OCI-LY7 (cell line): ENCODE results near the gene DMRTB1. TPM values are rescaled to one million over a fixed set of nuclear protein-coding genes. Genes with fewer than 3 reads are reported as not detected.

Source experiments
- BruUV-seq: library from RNA; stranded (reverse); fragments of 400-500 nt; replicated peaks from 2 replicates; lab custom pipeline; 2021; lab: Mats Ljungman, UMichigan
- CTCF ChIA-PET: fragments of 300-600 bp; sonication (Branson Sonifier 250); formaldehyde crosslinking; loops from one replicate; lab custom pipeline; 2022; ENCODE audit warnings: antibody characterized with exemption; ENCODE audit not compliant: unreplicated experiment; lab: Charles Lee
- POLR2A ChIA-PET: fragments of 300-600 bp; sonication (Branson Sonifier 250); formaldehyde crosslinking; loops from one replicate; lab custom pipeline; 2022; ENCODE audit warnings: antibody characterized with exemption; lab: Charles Lee
- DNase-seq: peaks from one replicate; pipeline ENCODE4 v3.0.0-alpha.2; 2015; ENCODE audit warnings: low spot score
- H2AFZ ChIP-seq: fragments of 200-600 bp; sonication (generic), shearing (Covaris generic); 2 replicates; pipeline ENCODE4 v1.6.1; 2014; ENCODE audit warnings: mild to moderate bottlenecking, antibody characterized with exemption, low read length, moderate library complexity
- H3K27ac ChIP-seq: fragments of 200-600 bp; sonication (generic); 2 replicates; pipeline ENCODE4 v1.5.1; 2014; ENCODE audit warnings: mixed run types, low read depth, mild to moderate bottlenecking, moderate library complexity, low read length, inconsistent platforms; ENCODE audit not compliant: poor library complexity, severe bottlenecking
- H3K36me3 ChIP-seq: fragments of 200-600 bp; sonication (generic); 2 replicates; pipeline ENCODE4 v1.6.1; 2014; ENCODE audit warnings: mild to moderate bottlenecking, antibody characterized with exemption, low read length, moderate library complexity, mixed read lengths; ENCODE audit not compliant: insufficient read depth
- H3K4me1 ChIP-seq: fragments of 200-600 bp; sonication (generic); 2 replicates; pipeline ENCODE4 v1.5.1; 2014; ENCODE audit warnings: mild to moderate bottlenecking, low read length; ENCODE audit not compliant: insufficient read depth, poor library complexity, severe bottlenecking
- H3K4me2 ChIP-seq: fragments of 200-600 bp; sonication (generic); 2 replicates; pipeline ENCODE4 v1.6.1; 2014; ENCODE audit warnings: mild to moderate bottlenecking, low read length
- H3K4me3 ChIP-seq: fragments of 200-600 bp; sonication (generic); 2 replicates; pipeline ENCODE4 v1.5.1; 2014; ENCODE audit warnings: mild to moderate bottlenecking, low read depth, low read length; ENCODE audit not compliant: poor library complexity, severe bottlenecking
- H3K79me2 ChIP-seq: fragments of 200-600 bp; sonication (generic); 2 replicates; pipeline ENCODE4 v1.6.1; 2016; ENCODE audit warnings: low read depth, mild to moderate bottlenecking, low read length, moderate library complexity, mixed read lengths; ENCODE audit not compliant: insufficient read depth
- H3K9me2 ChIP-seq: fragments of 200-600 bp; sonication (generic); 2 replicates; pipeline ENCODE4 v1.6.1; 2016; ENCODE audit warnings: mild to moderate bottlenecking, low read length, mixed read lengths; ENCODE audit not compliant: insufficient read depth
- H3K9me3 ChIP-seq: fragments of 200-600 bp; sonication (generic); 2 replicates; pipeline ENCODE4 v1.6.1; 2014; ENCODE audit warnings: mild to moderate bottlenecking, mixed run types, low read length, mixed read lengths
- H4K20me1 ChIP-seq: fragments of 200-600 bp; sonication (generic); 2 replicates; pipeline ENCODE4 v1.6.1; 2014; ENCODE audit warnings: mild to moderate bottlenecking, antibody characterized with exemption, low read length, moderate library complexity, mixed read lengths; ENCODE audit not compliant: insufficient read depth
- CTCF ChIP-seq: fragments of 200-600 bp; sonication (generic); conservative IDR thresholded peaks from 2 replicates; pipeline ENCODE4 v1.5.1; 2014; ENCODE audit warnings: mild to moderate bottlenecking, antibody characterized with exemption, low read length, moderate library complexity, mixed read lengths
- EZH2phosphoT487 ChIP-seq: fragments of 200-600 bp; sonication (generic); IDR thresholded peaks from 2 replicates; pipeline ENCODE4 v1.6.1; 2018; ENCODE audit warnings: low read depth, borderline replicate concordance, mild to moderate bottlenecking, mixed run types, antibody characterized with exemption, low read length, moderate library complexity, mixed read lengths
- intact Hi-C: fragments of 100-400 bp; cut with micrococcal nuclease; formaldehyde crosslinking; loops from one replicate; pipeline ENCODE4 v1.10.0; 2022; ENCODE audit not compliant: unreplicated experiment
- total RNA-seq, 2 experiments: library from RNA; depleted of rRNA in 1 of 2; stranded (reverse); fragments of >200 nt in 1 of 2; shearing (Covaris generic) in 1 of 2; gene quantifications; 2 replicates each; pipeline ENCODE4 v1.2.3, GENCODE V29; 2014 to 2022

The DMRTB1 gene
- total RNA-seq, 2 experiments from 2014 or later, result not detected

- Histone ChIP-seq H3K4me3 (no peak overlapping the region), H3K79me2 (no peaks in the 10 kb centered on the region), H3K4me1 (no peaks in the 10 kb centered on the region), H3K9me2 (no peaks in the 10 kb centered on the region), H4K20me1 (no peaks in the 10 kb centered on the region), H3K27ac (no peak overlapping the region), H3K9me3 (no peaks in the 10 kb centered on the region), H3K36me3 (no peaks in the 10 kb centered on the region), H3K4me2 (no peak overlapping the region), H2AFZ (no peak overlapping the region)
- intact Hi-C loops, result no loop called here
- no peak for TF ChIP-seq CTCF
- no peak for TF ChIP-seq EZH2phosphoT487
- ChIA-PET POLR2A (no interaction called here), CTCF (no interaction called here)
- no TSS peak for BruUV-seq
- DNase-seq, result no peak
Observed at GRCh38 chr1:53502641-53503432, 43.6 kb downstream of the DMRTB1 start.

- Histone ChIP-seq H4K20me1 (no peaks in the 10 kb centered on the region), H2AFZ (no peak overlapping the region), H3K4me1 (no peaks in the 10 kb centered on the region), H3K9me2 (no peaks in the 10 kb centered on the region), H3K36me3 (no peaks in the 10 kb centered on the region), H3K4me2 (no peak overlapping the region), H3K4me3 (no peak overlapping the region), H3K9me3 (no peaks in the 10 kb centered on the region), H3K79me2 (no peaks in the 10 kb centered on the region), H3K27ac (no peak overlapping the region)
- TF ChIP-seq EZH2phosphoT487, result no peak
- TF ChIP-seq CTCF, result no peak
- CTCF ChIA-PET, result no interaction called here
- no peak for DNase-seq
- POLR2A ChIA-PET, result no interaction called here
- intact Hi-C loops, result no loop called here
- no TSS peak for BruUV-seq
Observed at GRCh38 chr1:53503433-53504217, 44.4 kb downstream of the DMRTB1 start.
